ENCODE data around the gene TNNT2. TPM values are rescaled to one million over a fixed set of nuclear protein-coding genes. Genes with fewer than 3 reads are reported as not detected.
A peak's percentile ranks its signal among the peaks of the same experiment; 100 is the strongest.

The TNNT2 gene
- total RNA-seq, 1 donor from 2014 or later: not detected

GRCh38 chr1:201322653-201323510 lies 54.6 kb downstream of the TNNT2 start:
- H3K9me3 Mint-ChIP-seq (ENCODE audit: unreplicated experiment): peaks cover 1% of the 10 kb centered on the region
- H3K4me3 Mint-ChIP-seq (ENCODE audit: unreplicated experiment): no peak overlapping the region
- peaks cover 4% of the 10 kb centered on the region for H3K4me1 Mint-ChIP-seq (ENCODE audit: low read depth, unreplicated experiment)
- H3K36me3 Mint-ChIP-seq (ENCODE audit: unreplicated experiment): peaks cover 8% of the 10 kb centered on the region
- H3K27me3 Mint-ChIP-seq (ENCODE audit: unreplicated experiment): peaks cover 8% of the 10 kb centered on the region
- no peak for TF ChIP-seq CTCF (IDR thresholded peaks at IDR 0.05; ENCODE audit: partially characterized antibody, unreplicated experiment)
- no peak overlapping the region for H3K27ac Mint-ChIP-seq (ENCODE audit: unreplicated experiment)
- no peak for DNase-seq

GRCh38 chr1:201321826-201322390 lies 55.6 kb downstream of the TNNT2 start:
- Mint-ChIP-seq H3K27ac (ENCODE audit: unreplicated experiment) (no peak overlapping the region), H3K4me1 (ENCODE audit: low read depth, unreplicated experiment) (peaks cover 4% of the 10 kb centered on the region), H3K9me3 (ENCODE audit: unreplicated experiment) (peaks cover 3% of the 10 kb centered on the region), H3K27me3 (ENCODE audit: unreplicated experiment) (peaks cover 7% of the 10 kb centered on the region), H3K4me3 (ENCODE audit: unreplicated experiment) (no peak overlapping the region), H3K36me3 (ENCODE audit: unreplicated experiment) (peaks cover 10% of the 10 kb centered on the region)
- DNase-seq: no peak
- TF ChIP-seq CTCF (IDR thresholded peaks at IDR 0.05; ENCODE audit: partially characterized antibody, unreplicated experiment): no peak

GRCh38 chr1:201320168-201320788 lies 57.2 kb downstream of the TNNT2 start:
- Mint-ChIP-seq H3K9me3 (ENCODE audit: unreplicated experiment) (peaks cover 6% of the 10 kb centered on the region), H3K4me3 (ENCODE audit: unreplicated experiment) (peak overlapping the region; percentile 28), H3K4me1 (ENCODE audit: low read depth, unreplicated experiment) (peaks cover 4% of the 10 kb centered on the region), H3K27ac (ENCODE audit: unreplicated experiment) (peak overlapping the region; percentile 43), H3K36me3 (ENCODE audit: unreplicated experiment) (peaks cover 8% of the 10 kb centered on the region), H3K27me3 (ENCODE audit: unreplicated experiment) (peaks cover 6% of the 10 kb centered on the region)
- DNase-seq: peak; percentile 29
- no peak for TF ChIP-seq CTCF (IDR thresholded peaks at IDR 0.05; ENCODE audit: partially characterized antibody, unreplicated experiment)

- no peak for TF ChIP-seq CTCF (IDR thresholded peaks at IDR 0.05; ENCODE audit: partially characterized antibody, unreplicated experiment)
- no peak for DNase-seq
- peaks cover 8% of the 10 kb centered on the region for H3K36me3 Mint-ChIP-seq (ENCODE audit: unreplicated experiment)
- peak overlapping the region; percentile 43 for H3K27ac Mint-ChIP-seq (ENCODE audit: unreplicated experiment)
- H3K9me3 Mint-ChIP-seq (ENCODE audit: unreplicated experiment): peaks cover 6% of the 10 kb centered on the region
- peaks cover 6% of the 10 kb centered on the region for H3K27me3 Mint-ChIP-seq (ENCODE audit: unreplicated experiment)
- peaks cover 4% of the 10 kb centered on the region for H3K4me1 Mint-ChIP-seq (ENCODE audit: low read depth, unreplicated experiment)
- no peak overlapping the region for H3K4me3 Mint-ChIP-seq (ENCODE audit: unreplicated experiment)
Observed at GRCh38 chr1:201319631-201320030, 57.8 kb downstream of the TNNT2 start.

Measured in glutamatergic neuron (in vitro differentiated cells).